Right ventricle myocardium superior (tissue), 1 donor: ENCODE data around the gene MEI1. TPM values are rescaled to one million over a fixed set of nuclear protein-coding genes. Genes with fewer than 3 reads are reported as not detected.
"Not testable (repeated sequence)": the region's sequence is repeated elsewhere in the genome, so short reads cannot be mapped to it uniquely, and the experiment has no call there.

ENCODE experiments used
- ATAC-seq: fragments of 200-7000 bp; cut with Tn5 transposase; one replicate; pipeline ENCODE4 v1.9.1; 2020; ENCODE audit warnings: mild to moderate bottlenecking; ENCODE audit not compliant: poor library complexity
- DNase-seq: peaks from one replicate; pipeline ENCODE4 v3.0.0-alpha.2; 2020
- intact Hi-C: fragments of 100-400 bp; cut with DNase I; formaldehyde crosslinking; loops from one replicate; pipeline ENCODE4 v1.11.2; 2022
- total RNA-seq: library from RNA; stranded (reverse); fragmentation: NEBNext Ultra II Directional; extraction: Animal tissue kit (Norgen Biotek cat#: 25700); gene quantifications from one replicate; pipeline ENCODE4 v1.2.1, GENCODE V29; 2021
- donor health status: DM: no; HTN: yes; CAD: no; lungs with severe emphysema.

The MEI1 gene
- total RNA-seq, 1 donor from 2014 or later = not detected

- intact Hi-C loops = no loop called here
- ATAC-seq (no peak), DNase-seq (no peak)
Measured at GRCh38 chr22:41831383-41831782, 132.1 kb downstream of the MEI1 start.

GRCh38 chr22:41831828-41832552 is 132.7 kb downstream of the MEI1 start:
- ATAC-seq (no peak), DNase-seq (no peak)
- intact Hi-C loops = no loop called here

GRCh38 chr22:41832553-41833368 is 133.5 kb downstream of the MEI1 start, which contains the start of gene SREBF2:
TSS of gene SREBF2 (plus strand) at chr22:41833105. CDS start at chr22:41833271, 166 bp downstream.
- DNase-seq (peak; percentile 100), ATAC-seq (peak; percentile 95)
- intact Hi-C loops = no loop called here

- intact Hi-C loops = no loop called here
- peak; percentile 30 for ATAC-seq
- peak; percentile 68 for DNase-seq
Measured at GRCh38 chr22:41833369-41834004, 134.2 kb downstream of the MEI1 start.

GRCh38 chr22:41834005-41834944 is 135.0 kb downstream of the MEI1 start:
- intact Hi-C loops = no loop called here
- ATAC-seq = no peak
- no peak for DNase-seq

- intact Hi-C loops, ATAC-seq, DNase-seq: not testable (repeated sequence)
Measured at GRCh38 chr22:41835462-41835861, 136.2 kb downstream of the MEI1 start.

GRCh38 chr22:41836551-41836950 is 137.2 kb downstream of the MEI1 start:
- no peak for DNase-seq
- intact Hi-C loops = no loop called here
- ATAC-seq = no peak

- DNase-seq (no peak), ATAC-seq (no peak)
- intact Hi-C loops = no loop called here
Measured at GRCh38 chr22:41838842-41839618, 139.7 kb downstream of the MEI1 start.

- no peak for ATAC-seq
Measured at GRCh38 chr22:41840216-41840615, 140.9 kb downstream of the MEI1 start.

GRCh38 chr22:41841085-41841712 is 141.9 kb downstream of the MEI1 start:
- peak; percentile 43 for ATAC-seq

More at GRCh38 chr22:41840216-41840615, 140.9 kb downstream of the MEI1 start:
- no peak for DNase-seq
- intact Hi-C loops = no loop called here

GRCh38 chr22:41842996-41843970 is 144.0 kb downstream of the MEI1 start:
- DNase-seq (no peak), ATAC-seq (no peak)
- intact Hi-C loops = no loop called here

More at GRCh38 chr22:41841085-41841712, 141.9 kb downstream of the MEI1 start:
- DNase-seq = no peak
- intact Hi-C loops = no loop called here

GRCh38 chr22:41844036-41844435 is 144.7 kb downstream of the MEI1 start:
- intact Hi-C loops = no loop called here
- no peak for DNase-seq
- no peak for ATAC-seq

- DNase-seq (no peak), ATAC-seq (no peak)
- intact Hi-C loops = no loop called here
Measured at GRCh38 chr22:41844513-41844912, 145.2 kb downstream of the MEI1 start.

GRCh38 chr22:41845380-41846267 is 146.3 kb downstream of the MEI1 start:
- DNase-seq (no peak), ATAC-seq (no peak)
- intact Hi-C loops = no loop called here
